Neural cell (in vitro differentiated cells): Measurements from ENCODE around the gene MYO7A.

ENCODE experiments used
- EZH2 ChIP-seq: fragments of 200-600, 300-800 bp; shearing (Covaris generic), sonication (generic); IDR thresholded peaks from 2 replicates; pipeline ENCODE4 v1.6.1; 2014; ENCODE audit warnings: antibody characterized with exemption, low read length, borderline replicate concordance, mild to moderate bottlenecking; ENCODE audit not compliant: insufficient read depth, poor library complexity, severe bottlenecking
- POLR2AphosphoS5 ChIP-seq: IDR thresholded peaks from 2 replicates; pipeline ENCODE4 v1.6.1; 2012

- TF ChIP-seq POLR2AphosphoS5 (no peak), EZH2 (no peak)
These were observed 121.4 kb downstream of the MYO7A start for GRCh38 chr11:77249427-77249826.
